ENCODE results near the gene VCX3A.
"Not testable (repeated sequence)": the region's sequence is repeated elsewhere in the genome, so short reads cannot be mapped to it uniquely, and the experiment has no call there.

Gene VCX3A

DNA sequence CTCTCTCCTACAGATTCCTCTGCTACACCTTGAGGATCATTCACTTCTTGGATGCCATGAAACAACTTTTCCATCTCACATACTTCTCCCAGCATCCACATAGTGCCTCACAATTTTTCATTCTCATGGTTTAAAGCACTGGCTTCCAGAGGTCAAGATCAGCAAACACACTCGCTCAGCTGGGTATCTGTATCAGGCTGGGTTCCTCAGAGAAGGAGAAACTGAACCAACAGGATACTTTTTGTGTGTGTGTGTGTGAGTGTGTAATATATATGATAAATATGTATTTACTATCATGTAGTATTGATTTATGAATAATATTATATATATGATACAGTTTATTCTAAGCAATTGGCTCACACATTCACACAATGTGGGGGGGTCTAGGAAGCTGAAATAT, at the start of gene VCX3A:
VCX3A (minus strand) TSS at position 101 of the 400 bp plus-strand sequence. CDS start 621 bp downstream, outside the sequence.
- not testable (repeated sequence) for DNase-seq (ENCODE audit: low spot score)

- no peak for DNase-seq (ENCODE audit: low spot score)
Measured at GRCh38 chrX:6574762-6575161, 39.8 kb upstream of the VCX3A start.

GRCh38 chrX:6568031-6568430, 33.1 kb upstream of the VCX3A start:
- no peak for DNase-seq (ENCODE audit: low spot score)

GRCh38 chrX:6558979-6559378, 24.1 kb upstream of the VCX3A start:
- DNase-seq (ENCODE audit: low spot score), result no peak

DNA sequence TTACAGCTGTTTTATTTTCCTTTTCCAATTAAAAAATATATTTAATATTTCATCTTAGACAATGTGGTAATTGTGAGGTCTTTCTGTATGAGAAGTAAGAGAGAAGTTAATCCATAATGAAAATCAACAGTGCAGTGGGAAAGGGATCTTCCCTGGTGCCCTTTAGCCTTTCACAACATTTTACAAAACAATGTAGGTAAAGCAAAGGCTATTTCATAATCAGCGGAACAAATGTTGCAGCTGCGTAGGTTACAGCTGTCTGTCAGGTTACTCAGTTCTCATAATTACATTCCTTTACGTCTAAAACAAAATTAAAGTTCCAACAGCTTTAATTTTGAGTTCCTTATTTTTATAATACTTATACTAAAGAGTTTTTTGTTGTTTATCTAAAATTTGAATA, 22.8 kb upstream of the VCX3A start:
- DNase-seq (ENCODE audit: low spot score), result no peak

- DNase-seq (ENCODE audit: low spot score), result no peak
Measured at GRCh38 chrX:6550999-6551398, 16.1 kb upstream of the VCX3A start.

DNA sequence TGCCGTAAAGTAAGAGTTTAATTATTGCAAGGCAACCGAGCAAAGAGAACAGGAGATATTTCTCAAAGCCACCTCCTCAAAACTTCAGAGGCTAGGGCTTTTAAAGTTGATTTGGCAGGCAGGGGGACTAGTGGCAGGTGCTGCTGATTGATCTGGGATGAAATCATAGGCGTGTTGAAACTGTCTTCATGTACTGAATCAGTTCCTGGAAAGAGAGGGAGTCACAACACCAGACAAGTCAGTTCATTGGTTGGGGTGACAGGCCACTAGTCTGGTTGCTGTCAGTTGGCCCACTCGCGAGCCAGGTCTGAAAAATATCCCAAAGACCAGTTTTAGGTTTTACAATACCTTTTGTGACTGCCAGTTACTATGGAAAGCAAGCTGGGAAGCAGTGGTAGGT, 10.8 kb upstream of the VCX3A start:
- DNase-seq (ENCODE audit: low spot score), result no peak

- DNase-seq (ENCODE audit: low spot score), result no peak
Measured at GRCh38 chrX:6526564-6527136, 8.3 kb downstream of the VCX3A start.

DNA sequence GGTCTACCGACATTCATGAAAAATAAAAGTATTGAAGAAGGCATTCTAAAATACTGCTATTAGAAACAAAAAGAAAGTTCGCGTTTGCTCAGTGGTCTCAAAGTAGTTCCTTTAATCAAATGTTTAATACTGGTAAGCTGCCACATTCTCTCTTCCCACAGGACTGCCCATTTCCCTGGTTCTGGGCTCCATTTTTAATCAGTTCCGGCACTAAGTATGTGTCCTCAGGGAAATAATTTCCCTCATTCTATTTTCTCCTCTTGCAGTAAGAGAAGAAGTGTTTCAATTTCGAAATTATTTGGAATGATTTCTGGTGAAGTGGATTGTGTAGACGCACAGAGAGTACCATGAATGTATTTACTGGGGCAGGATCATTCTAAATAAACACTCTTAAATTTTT, 17.5 kb downstream of the VCX3A start:
- no peak for DNase-seq (ENCODE audit: low spot score)

- DNase-seq (ENCODE audit: low spot score), result no peak
Measured at GRCh38 chrX:6506444-6506843, 28.5 kb downstream of the VCX3A start.

DNA sequence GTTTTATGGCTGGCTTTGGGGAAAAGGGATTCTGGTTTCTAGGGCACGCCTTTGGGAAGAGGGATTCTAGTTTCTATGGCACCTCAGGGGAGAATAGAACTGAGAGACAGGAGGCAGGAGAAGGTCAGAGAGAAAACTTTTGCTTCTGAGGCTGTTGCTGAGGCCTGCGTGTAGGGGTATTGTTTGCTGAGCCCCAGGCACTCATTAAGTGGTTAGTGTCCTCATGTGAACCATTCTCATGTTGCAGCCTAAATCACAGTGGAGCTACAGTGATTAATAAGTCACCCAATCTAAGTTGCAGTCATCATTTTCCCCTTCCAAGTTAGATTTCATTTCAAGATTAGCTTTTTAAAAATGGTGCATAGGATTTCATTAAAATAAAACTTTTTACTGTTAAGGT, 29.0 kb downstream of the VCX3A start:
- no peak for DNase-seq (ENCODE audit: low spot score)

GRCh38 chrX:6500719-6501118, 34.2 kb downstream of the VCX3A start:
- DNase-seq (ENCODE audit: low spot score), result no peak

DNA sequence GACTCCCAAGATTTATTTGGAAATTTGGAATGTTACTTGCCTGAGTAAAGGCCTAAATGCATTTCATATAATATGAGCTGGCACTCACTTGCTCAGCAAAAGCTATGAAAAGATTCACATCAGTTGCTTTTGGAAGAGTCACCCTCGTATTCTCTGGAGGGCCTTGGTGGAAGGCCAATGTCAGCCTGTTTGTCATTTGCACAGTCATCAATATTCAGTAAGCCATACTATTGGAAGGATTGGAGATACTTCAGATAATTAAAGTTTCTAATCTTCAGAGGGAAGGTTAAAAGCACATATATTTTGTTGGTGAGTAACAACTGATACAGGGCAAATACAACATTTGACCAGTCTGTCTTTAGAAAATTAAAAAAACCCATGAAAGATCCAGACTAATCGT, 36.6 kb downstream of the VCX3A start:
- no peak for DNase-seq (ENCODE audit: low spot score)

All from AG08395 (cell line).